ENCODE measurements around the gene PRRC2C.

DNA sequence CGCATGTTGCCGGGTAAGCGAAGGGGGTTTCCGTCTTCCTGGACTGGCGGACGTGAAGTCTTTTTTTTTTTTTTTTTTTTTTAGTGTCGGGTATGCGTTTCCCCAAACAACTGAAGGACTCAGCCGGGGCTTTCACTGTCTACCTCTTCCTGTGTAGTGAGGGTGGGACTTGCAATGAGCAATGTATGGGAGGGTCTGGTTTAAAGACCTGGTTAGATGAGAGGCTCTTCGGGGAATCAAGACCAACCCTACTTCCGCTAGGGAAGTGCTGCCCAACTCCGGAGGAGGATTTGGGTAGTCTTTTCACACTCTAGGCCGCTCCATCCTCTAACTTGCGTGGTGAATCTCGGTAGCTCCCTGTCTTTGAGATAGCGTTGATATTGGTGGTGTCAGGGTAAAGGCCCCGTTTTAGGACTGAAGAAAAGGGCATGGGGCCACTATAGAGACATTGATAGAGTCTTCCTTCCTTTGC is 754 bp downstream of the PRRC2C start:
- TF ChIP-seq POLR2A (IDR thresholded peaks at IDR 0.05) (peak in 1 of 2 donors; percentile 20), CTCF (IDR thresholded peaks at IDR 0.05) (no peak)
